Measurements from ENCODE around the gene RUNDC1.

GRCh38 chr17:42980274-42980765, at the start of gene RUNDC1:
- TF ChIP-seq CTCF (IDR thresholded peaks at IDR 0.05) = no peak
- peak; percentile 24 to 54 for TF ChIP-seq POLR2A (IDR thresholded peaks at IDR 0.05)

All from uterus (tissue), 2 donors.